ENCODE measurements around the gene DLGAP4.
"Not testable (repeated sequence)": the region's sequence is repeated elsewhere in the genome, so short reads cannot be mapped to it uniquely, and the experiment has no call there.

The DLGAP4 gene

DNA sequence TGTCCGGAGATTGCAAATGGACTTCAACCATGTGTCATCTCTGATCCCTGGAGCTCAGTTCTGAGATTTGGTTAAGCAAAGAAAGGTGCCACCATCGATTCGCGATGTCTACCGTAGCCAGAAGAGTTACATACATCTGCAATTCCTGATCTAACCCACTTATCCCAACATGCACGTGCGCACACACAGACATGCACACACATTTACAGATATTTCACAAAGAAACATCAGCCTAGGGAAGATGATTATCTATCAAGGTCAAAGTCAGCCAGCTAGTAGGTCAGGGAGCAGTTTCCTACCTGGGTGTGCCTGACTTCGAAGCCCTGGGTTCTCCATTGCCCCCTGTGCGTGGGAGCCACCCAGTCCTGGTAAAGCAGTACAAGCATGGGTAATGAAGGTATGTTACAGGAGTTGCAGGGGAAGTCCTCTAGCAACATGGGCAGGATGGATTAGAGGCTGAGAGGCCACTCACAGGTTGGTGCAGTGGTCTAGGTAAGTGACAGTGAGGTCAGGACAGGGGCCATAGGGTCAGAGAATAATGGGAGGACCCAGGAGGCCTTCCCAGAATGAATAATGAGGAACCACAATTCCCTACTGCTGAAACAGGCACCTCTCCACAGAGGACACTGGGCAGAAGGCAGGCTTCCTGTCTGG, 150.0 kb downstream of the DLGAP4 start:
- no peak for DNase-seq (ENCODE audit: low read depth)

DNA sequence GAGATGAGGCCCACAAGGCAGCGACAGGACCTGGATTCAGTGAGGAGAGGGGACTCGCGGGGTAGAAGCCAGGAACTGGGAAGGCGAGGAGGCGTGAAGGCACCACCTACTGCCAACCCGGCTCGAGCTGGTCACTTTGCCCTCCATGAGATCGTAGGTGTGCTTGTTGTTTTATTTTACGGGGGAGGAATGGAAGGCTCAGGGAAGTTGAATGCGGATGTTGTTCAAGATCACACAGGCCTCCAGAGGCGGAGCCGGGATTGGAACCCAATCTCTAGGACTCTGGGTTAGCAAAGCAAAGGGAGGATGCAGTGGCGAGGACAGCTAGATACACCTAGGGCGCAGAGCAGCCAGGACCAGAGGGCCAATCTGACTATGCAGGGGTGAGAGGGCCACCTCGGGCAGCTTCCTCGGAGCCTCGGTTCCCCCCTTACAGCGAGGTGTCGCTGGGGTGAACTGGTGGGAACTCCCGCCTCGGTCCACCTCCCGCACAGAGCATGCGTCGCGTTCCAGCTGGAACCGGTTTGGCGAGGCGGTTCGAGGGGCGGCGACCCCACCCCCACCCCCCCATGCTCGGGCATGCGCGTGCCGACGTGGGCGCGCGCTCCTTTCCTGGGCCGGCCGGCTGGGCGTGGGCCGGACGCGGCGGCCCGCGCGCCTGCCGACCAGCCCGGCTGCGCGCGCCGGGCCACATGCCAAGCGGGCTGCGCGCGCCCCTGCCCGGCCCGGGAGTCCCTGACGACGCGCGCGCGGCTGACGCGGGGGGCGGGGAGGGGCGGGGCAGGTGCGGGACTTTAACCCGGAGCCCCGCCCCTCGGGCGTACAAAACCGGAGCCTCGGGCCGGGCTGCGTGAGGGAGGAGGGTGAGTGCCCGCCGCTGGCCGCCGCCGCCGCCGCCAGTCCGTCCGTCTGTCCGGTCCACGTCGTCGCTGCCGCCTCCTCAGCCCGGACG, 154.8 kb downstream of the DLGAP4 start:
- peak; percentile 89 for DNase-seq (ENCODE audit: low read depth)

DNA sequence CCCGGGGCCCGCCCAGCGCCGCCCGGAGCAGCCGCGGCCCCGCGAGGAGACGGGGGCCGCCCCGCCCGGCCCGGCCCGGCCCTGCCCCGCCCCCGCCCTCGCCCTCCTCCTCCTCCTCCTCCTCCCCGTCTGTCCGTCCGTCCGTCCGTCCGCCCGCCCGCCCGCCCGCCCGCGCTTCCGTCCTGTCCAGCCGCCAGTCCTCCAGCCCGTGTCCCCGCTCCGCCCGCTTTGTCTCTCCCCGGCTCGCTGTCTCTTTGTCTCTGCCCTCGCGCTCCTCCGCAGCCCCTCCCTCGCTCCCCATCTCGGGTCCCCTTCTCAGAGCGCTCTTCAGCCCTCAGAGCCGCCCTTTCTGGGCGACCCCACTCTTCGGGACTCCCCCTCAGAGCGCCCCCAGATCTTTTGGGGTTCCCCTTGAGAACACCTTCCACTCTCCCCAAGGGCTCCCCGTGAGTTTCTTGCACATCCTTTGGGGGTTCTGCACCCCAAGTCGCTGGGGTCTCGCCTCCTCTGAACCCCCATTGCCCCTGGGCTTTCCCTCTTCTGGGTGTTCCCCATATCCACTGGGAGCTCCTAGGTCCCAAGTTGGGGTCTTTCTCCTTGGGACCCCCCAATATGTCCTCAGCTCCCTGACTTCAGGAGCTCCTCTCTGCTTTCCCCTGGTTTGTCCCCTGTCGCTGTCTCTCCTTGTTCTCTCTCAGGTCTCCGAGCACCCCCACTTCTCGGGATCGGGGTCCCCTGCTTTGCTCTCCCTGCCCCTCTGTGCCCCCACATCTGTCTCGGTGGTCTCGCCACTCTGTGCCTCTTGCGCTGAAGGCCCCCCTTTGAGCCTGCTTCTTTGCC, 155.7 kb downstream of the DLGAP4 start:
- DNase-seq (ENCODE audit: low read depth), result peak; percentile 25

DNA sequence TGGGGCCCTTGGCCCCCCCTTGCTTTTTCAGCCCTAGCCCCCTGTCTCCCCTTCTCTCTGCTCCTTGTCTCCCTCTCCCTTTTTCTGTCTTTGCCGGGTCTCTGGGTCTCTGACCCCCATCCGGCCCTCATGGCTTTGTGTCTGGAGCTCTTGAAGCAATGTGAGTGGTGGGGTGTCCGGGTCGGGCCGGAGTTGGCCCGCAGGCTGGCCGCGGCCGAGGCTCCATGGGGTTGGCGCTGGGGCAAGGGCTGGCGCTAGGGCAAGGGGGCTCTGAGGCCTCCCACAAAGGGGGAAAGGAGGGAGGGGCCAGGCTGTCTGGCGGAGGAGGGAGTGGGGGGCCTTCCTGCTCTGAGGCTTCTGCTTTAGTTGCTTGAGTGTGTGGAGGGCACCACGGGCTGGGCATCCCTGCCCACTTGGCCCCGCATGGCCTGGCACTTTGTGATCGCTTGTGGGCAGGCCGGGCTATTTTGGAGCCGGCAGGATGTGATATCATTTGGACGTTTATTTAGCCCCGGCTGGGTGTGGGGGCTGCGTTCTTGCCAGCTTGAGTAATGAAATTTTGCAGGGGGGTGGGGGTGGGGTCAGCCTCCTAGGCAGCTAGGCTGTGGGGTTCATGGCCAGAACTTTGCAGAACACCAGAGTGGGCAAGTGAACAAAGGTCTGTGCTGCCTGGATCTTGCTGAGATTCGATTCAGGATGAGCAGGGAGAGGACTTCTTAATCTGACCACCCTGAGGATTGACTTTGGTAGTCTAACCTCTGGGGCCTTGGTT, 156.5 kb downstream of the DLGAP4 start:
- no peak for DNase-seq (ENCODE audit: low read depth)

DNA sequence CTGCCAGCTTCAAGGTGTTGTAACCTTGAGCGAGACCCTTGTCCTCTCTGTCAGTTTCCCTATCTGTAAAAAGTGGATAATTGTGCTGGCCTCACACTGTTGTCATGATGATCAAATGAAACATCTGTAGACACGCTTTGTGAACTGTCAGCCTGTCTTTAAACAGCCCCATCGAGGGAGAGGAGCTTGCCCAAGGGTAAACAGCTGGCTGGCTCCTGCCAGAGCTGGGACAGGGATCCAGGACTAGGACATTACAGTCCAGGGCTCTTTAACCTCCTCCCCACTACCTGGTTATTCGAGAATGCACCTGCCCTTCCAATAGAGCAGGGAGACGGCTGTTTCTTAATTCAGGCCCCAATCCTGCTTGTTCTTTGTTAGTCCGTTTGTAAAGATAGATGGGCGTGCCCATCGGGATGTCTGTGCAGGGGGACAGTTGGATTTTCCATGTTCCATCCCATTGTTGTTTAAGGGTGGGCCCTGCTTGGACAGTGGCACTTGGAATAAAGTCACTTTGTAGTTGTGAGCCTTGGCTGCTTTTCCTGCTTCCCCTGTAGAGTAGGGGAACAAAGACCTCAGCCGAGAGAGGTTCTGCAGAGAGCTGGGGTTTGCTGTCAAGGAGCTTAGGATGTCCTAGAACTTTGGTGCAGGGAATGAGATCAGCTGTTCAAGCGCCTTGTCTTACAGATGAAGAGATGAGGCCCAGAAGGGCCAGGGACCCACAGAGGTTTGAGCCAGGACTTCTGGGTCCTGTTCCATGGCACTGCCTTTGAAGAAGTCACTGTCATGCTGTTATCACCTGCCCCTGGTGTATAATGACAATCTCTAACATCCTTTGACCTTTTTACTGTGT, 157.3 kb downstream of the DLGAP4 start:
- no peak for DNase-seq (ENCODE audit: low read depth)

DNA sequence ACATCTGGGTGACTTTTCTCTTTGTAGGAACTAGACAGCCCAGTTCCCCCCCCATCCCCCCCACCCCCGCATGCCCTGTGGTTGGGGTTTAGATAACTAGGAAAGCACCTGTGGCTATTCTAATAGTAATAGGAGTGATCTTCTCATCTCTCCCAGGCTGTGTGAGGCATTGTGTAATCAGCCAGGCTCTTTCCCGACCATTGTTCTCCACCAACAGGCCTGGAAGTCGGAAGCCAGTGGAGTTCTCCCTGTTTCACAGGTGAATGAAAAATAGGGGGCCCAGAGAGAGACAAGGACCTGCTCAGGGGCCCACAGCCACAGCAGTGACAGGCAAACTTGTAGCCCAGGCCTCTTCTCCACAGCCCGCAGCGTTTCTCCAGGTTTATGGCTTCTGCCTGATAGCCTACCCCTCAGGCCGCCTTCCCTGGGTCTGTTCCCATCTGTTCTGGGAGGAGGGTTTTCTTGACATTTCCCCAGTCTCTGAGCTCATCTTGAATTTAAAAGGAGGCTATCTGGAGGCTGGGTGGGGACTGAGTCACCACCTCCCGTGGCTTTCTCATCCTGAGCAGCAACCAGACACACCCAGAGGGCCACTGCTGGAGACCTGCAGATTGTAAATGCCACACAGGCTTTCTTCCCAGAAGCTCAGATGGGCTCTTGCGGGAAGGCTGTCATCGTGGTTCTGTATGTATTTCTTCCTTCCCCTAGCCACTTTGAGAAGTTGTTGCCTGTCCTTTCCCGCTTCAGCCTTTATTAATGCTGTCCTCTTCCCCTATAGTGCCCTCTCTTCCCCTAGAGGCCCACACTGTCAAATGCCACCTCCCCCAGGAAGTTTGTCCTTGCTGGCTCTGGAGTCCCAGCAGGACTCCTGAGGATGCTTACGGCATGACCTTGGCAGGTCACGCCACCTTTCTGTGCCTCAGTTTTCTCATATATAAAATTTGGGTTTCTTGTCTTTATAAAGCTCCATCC, 159.3 kb downstream of the DLGAP4 start:
- no peak for DNase-seq (ENCODE audit: low read depth)

DNA sequence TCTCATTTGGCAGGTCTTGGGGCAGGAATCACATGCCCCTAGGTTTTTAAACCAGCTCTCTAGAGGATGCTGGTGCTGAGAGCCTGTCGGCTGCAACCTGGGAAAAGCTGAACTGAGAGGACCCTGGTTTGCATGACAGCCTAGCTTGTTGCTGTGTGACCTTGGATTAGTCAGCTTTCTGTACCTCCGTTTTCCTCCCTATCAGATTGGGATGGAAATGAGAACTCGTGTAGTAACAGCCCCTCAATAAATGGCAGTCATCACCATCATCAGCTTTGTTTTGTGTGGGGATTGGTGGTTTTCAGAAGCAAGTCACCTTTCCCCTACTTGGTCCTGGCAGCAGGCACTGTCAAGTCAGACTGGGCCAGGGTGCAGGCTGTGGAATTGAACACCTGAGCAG, 159.9 kb downstream of the DLGAP4 start:
- no peak for DNase-seq (ENCODE audit: low read depth)

DNA sequence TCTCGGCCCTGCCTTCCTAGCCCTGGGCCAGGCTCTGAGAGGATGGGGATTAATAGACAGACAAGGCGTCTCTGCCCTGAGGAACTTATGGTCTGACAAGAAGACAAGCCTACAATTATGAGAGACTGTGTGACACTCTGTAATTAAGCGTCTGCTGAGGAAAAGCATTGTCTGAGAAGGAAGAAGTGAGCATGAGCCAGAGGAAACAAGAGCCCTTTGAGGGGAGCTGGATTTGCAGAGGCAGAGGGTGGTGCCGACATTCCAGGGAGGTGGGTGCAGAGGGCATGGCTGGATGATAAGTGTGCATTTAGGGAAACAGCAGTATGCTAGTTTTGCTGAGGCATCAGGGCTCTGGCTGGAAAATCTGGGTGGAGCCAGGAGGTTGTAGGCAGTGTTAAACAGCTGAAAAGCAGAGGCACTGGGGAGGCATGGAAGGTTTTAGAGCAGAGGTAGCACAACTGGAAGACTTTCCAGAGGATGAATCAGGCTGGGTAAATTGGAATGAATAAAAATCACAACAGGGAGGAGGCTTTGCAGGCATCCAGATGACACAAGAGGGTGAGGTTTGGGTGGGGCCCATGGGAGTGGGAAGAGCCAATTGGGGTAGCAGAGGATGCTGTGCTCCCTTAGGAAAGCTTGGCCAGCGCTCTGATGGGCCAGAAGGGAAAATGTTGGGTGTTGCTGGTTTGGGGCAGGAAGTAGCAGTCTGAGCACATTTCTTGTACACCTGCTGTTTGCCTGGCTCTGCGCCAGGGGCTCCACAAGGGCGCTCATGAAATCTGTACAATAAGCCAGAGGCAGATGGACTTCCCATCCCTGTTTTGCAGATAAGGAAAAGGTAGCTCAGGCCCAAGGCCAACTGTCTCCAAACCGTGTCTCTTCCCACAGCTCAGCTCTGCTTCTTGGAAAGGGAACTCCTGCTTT, 161.2 kb downstream of the DLGAP4 start:
- peak; percentile 38 for DNase-seq (ENCODE audit: low read depth)

DNA sequence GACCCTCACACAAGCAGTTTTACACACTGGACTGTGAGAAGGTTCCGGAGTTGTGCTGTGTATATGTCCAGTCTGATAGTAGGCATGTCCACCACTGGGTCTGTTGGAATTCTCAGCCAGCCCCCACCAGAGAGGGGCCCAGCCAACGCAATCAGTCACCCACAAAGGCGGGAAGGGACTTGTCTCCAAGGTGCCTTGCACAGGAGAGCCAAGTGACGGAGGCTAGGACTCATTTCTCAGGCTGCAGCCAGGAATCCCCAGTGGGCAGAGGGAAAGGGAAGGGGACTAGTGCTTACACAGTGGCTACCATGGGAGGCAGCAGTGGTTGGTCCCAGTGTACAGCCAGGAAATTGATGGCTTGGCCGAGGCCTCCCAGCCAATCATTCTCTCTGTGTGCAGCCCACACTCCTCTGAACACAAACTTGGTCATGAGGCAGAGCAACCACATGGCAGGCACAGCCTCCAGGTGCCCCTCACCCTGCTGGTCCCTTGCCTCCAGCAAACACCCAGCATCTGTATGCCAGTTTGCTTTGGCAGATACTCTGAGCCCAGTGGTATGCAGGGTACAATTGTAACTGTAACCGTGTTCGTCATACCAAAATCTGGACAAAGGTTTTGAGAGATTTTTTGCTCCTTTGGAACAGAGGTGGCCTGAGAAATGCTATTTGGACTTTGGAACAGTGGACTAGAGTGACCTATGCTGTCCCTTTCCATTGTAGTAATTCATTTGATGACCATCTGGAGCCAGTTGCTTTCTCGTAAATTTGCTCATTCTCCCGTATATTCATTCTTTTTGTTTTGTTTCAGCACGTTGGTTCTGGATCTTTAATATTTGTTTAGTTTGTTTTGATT, 162.2 kb downstream of the DLGAP4 start:
- DNase-seq (ENCODE audit: low read depth), result no peak

DNA sequence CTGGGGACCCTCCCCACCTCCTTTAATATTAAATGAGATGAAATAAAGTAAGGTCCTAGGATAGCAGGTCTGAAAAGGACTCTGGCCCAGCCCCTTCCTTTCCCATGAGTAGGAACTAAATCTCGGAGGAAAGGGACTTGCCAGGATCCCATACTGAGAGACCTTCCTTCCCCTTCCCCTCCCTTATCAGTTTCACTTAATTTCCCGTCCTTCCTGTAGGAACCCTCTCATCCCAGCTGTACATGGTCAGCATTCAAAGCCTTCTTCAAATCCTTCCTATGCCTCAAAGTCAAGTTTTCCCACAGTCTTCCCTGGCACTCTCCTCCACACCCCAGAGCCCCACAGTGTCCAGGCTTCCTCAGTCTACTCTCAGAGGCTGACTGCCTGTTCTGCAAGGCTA, 163.8 kb downstream of the DLGAP4 start:
- DNase-seq (ENCODE audit: low read depth), result no peak

DNA sequence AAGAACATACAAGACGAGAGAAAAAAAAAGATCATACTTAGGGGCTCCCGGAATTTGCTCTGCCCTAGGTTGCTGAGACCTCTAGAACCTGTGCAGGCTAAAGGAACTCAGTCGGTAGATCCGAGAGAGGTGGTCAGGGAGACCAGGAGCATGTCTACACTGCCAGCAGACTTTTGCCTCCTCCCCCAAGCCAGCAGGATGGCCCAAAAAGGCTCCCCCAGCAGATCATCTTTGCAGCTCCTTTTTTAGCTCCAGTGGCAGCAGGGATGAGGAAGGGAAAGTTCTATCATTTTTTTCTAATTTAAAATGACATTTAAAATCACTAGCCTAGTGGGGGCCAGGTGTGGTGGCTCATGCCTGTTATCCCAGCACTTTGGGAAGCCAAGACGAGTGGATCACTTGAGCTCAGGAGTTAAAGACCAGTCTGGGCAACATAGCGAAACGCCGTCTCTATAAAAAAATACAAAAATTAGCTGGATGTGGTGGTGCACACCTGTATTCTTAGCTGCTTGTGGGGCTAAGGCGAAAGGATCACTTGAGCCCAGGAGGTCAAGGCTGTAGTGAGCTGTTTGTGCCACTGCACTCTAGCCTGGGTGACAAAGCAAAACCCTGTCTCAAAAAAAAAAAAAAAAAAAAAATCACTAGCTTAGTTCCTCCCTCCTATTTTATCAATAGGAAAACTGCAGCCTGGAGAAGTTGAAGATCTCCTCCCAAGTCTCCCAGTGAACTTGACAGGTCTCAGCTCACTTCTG, 165.9 kb downstream of the DLGAP4 start:
- no peak for DNase-seq (ENCODE audit: low read depth)

DNA sequence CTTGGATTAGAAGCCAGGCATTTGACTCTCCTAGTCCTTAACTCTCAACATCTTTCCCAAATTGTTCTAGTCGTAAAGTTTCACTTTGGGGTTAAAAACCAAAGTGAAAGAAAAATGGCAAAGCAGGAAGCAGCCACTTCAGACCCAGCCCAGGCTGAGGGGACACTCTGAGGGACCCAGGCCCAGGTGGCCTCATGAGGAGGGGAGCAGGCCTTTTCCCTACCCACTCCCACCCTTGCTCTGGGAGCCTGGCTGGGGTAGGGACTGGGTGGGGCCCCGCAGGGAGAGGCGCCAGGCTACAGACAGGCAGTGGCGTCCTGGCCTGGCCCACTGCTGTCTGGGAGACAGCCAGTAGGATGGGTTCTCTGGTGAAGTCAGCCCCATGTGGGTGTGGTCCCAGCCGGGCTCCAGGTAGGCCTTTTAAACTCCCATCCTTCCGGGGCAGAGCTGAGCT, 166.5 kb downstream of the DLGAP4 start:
- DNase-seq (ENCODE audit: low read depth), result no peak

DNA sequence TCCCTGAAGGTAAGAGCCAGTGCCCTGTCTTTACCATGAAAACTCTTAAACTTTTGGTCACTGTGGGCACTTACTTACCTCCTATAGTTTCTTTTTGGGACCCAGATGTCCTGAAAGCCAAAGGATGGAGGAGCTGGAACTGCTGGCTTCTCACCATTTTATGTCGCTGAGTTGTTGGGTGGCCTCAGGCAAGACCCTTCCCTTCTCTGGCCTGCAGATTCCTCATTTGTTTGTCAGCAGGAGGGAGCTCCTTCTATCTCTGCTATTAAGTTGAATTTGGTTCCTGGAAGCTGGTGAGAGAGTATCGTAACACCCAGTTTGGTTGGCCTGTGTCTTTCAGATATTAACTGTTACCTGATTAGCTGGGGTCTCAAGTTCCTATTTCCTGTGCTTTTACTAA, 167.0 kb downstream of the DLGAP4 start:
- no peak for DNase-seq (ENCODE audit: low read depth)

DNA sequence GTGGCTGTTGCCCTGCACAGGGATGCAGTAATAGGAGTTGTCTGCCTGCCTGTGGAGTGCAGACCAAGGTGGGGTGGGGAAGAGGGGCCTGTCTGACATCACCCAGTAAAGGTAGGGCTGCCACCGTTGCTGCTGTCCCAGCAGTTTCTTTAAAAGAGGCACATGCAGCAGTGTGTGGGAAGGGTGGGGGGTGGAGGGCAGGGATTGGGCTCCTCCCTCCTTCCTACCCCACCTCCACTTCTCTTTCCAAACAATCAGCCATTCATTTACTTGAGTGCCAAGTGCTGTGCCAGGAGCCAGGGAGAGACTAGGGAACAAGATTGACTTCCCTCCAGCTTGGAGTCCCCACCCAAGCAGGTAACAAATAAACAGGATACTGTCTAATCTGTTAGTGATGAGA, 168.4 kb downstream of the DLGAP4 start:
- no peak for DNase-seq (ENCODE audit: low read depth)

DNA sequence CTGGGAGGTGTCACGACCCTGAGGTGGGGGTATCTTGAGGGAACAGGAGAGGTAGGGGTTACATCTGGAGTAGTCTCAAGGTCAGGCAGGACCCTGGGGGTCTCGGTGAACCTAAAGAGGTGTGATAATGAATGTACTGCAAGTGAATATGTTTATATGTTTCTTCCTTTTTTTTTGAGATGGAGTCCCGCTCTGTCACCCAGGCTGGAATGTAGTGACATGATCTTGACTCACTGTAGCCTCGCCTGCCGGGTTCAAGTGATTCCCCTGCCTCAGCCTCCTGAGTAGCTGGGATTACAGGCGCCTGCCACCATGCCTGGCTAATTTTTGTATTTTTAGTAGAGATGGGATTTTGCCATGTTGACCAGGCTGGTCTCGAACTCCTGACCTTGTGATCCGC, 168.9 kb downstream of the DLGAP4 start:
- DNase-seq (ENCODE audit: low read depth), result not testable (repeated sequence)

DNA sequence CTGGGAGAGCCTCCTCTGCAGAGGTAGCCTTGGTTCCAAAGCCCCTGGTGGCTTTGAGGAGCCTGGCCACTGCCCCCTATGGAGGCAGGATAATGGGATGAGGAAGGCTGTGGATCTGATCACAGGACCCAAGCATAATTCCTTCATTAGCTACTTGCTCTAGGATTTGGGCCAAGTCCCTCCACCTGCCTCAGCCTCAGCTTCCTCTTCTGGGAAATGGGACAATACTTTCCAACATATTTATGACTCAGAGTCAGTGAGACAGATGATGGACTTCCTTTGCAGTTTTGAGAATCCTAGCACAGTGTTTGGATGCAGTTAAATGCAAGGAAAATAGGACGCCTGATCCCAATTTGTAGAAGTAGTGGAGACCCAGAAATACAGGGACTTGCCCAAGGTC, 171.3 kb downstream of the DLGAP4 start:
- DNase-seq (ENCODE audit: low read depth), result no peak

Data from T follicular helper cell (primary cell).